Measurements from ENCODE around the gene KRTAP10-6. TPM values are rescaled to one million over a fixed set of nuclear protein-coding genes. Genes with fewer than 3 reads are reported as not detected.
A peak's percentile ranks its signal among the peaks of the same experiment; 100 is the strongest.

Gene KRTAP10-6
- total and polyA plus RNA-seq, 10 donors: not detected

DNA sequence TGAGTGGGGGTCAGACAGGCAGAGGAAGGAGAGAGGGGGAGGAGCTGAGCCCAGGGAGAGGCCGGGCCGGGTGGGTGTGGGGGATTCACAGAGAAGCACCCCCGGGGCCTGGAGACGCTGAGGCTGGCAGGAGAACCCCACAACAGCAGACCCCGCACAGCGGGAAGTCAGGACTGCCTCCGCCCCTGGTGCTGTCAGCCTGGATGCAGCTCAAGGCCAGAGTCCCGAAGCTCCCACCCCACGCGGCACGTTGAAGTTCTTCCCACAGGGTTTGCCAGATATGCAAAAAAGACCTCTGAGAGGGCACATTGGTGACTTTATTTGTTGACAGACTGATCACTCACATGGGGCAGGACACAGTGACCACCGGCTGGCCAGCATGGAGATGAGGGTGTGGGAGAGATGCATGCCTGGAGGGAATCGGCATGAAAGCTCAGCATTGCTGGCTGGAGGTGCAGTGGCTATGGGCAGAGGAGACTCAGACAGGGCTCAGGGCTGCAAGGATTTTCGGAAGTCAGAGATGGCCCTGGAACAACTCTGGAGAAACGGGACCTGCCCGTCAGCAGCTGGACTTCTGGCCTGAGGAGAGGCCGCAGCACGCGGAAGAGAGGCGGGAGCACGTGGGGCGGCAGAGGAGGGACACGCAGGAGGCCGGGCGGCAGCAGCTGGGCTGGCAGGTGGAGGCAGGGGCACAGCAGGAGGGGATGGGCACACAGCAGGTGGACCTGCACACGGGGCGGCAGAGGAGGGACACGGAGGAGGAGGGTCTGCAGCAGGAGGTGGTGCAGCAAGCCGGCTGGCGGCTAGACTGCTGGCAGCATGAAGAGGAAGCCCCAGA, 34.6 kb downstream of the KRTAP10-6 start:
- 55 to 65% (median 62%) methylated on average over 26 to 30 of the region's 30 CpGs for WGBS, 5 donors
- Histone ChIP-seq H3K36me3 (no peaks in the 10 kb centered on the region), H3K27ac (no peak overlapping the region), H3K4me1 (peaks cover 0 to 14% (median 0%) of the 10 kb centered on the region in 6 donors), H3K9me3 (peaks cover 1 to 29% (median 10%) of the 10 kb centered on the region in 8 donors), H3K4me3 (no peak overlapping the region), H3K27me3 (replicated peaks in 1 of 7) (peaks cover 0 to 30% (median 0%) of the 10 kb centered on the region in 7 donors)
- DNase-seq: peak; percentile 65
- TF ChIP-seq POLR2A (IDR thresholded peaks at IDR 0.05) (no peak), POLR2AphosphoS5 (IDR thresholded peaks at IDR 0.05) (no peak)
- TF ChIP-seq, protein P1, sequence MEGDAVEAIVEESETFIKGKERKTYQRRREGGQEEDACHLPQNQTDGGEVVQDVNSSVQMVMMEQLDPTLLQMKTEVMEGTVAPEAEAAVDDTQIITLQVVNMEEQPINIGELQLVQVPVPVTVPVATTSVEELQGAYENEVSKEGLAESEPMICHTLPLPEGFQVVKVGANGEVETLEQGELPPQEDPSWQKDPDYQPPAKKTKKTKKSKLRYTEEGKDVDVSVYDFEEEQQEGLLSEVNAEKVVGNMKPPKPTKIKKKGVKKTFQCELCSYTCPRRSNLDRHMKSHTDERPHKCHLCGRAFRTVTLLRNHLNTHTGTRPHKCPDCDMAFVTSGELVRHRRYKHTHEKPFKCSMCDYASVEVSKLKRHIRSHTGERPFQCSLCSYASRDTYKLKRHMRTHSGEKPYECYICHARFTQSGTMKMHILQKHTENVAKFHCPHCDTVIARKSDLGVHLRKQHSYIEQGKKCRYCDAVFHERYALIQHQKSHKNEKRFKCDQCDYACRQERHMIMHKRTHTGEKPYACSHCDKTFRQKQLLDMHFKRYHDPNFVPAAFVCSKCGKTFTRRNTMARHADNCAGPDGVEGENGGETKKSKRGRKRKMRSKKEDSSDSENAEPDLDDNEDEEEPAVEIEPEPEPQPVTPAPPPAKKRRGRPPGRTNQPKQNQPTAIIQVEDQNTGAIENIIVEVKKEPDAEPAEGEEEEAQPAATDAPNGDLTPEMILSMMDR (IDR thresholded peaks at IDR 0.05 in 8 of 11, conservative IDR thresholded peaks at IDR 0.05 in 3 of 11): no peak
- intact Hi-C loops (cut with DNase I; ENCODE audit: low total_unique reads): no loop called here

DNA sequence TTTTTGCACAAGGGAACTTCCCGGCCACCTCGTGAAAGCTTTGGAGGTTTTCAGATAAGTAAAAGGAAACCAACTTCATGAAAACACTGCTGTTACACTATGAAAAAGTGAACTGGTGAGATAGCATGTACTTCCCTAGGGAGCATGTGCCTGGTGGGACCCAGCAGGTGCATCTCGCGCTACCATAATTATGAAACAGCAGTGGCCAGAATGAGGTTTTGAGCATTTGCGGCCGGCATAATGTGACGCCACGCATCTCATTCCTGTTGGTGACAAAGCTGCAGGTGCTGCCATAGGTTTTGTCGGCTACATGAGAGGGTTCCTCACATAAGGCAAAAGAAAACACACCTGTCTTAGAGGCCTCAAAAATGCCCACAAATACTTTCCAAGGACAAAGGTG, 35.4 kb downstream of the KRTAP10-6 start:
- no peak for DNase-seq
- H3K27ac ChIP-seq: no peak overlapping the region
- no peaks in the 10 kb centered on the region for H3K36me3 ChIP-seq
- H3K4me3 ChIP-seq: no peak overlapping the region
- intact Hi-C loops (cut with DNase I; ENCODE audit: low total_unique reads): no loop called here
- peaks cover 0 to 39% (median 0%) of the 10 kb centered on the region in 7 donors for H3K27me3 ChIP-seq (replicated peaks in 1 of 7)
- H3K4me1 ChIP-seq: peaks cover 0 to 14% (median 0%) of the 10 kb centered on the region in 6 donors
- WGBS, 5 donors: 57 to 66% (median 63%) methylated on average over 9 of the region's 9 CpGs
- TF ChIP-seq, protein P1 (IDR thresholded peaks at IDR 0.05 in 8 of 11, conservative IDR thresholded peaks at IDR 0.05 in 3 of 11): no peak
- no peak for TF ChIP-seq POLR2AphosphoS5 (IDR thresholded peaks at IDR 0.05)
- TF ChIP-seq POLR2A (IDR thresholded peaks at IDR 0.05): no peak
- peaks cover 0 to 20% (median 1%) of the 10 kb centered on the region in 8 donors for H3K9me3 ChIP-seq

DNA sequence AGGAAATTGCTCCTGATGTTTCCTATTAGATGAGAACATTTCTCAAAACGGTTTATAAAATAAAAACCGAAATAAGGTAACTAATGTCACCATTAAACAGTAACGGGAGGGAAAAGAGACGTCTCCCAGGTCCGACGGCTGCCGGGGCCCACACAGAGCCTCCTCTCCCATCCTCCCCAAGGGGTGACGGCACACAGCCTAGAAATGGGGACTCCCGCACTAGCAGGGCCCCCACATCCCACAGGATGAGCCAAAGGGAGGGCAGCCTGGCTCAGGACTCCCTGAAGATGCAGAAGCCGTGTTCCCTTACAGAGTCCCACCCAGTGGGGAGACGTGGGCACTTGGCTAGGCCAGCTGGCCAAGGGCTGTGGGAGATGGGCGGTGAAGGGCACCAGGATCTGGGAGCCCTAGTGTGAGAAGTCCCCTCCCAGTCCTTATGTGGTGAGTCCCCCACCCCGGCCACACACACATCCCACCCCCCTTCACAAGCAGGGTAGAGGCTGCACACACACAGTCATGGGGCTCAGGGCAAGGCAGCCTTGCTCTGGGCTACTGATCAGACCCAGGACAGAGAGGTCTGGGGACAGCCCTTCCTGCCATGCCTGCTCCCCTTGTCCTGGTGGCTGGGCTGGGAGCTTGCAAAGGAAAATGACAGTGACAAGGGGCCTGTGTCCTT, 37.0 kb downstream of the KRTAP10-6 start:
- Histone ChIP-seq H3K27ac (no peak overlapping the region), H3K4me1 (peaks cover 0 to 14% (median 0%) of the 10 kb centered on the region in 6 donors), H3K27me3 (replicated peaks in 1 of 7) (peaks cover 0 to 54% (median 2%) of the 10 kb centered on the region in 7 donors), H3K36me3 (no peaks in the 10 kb centered on the region), H3K4me3 (no peak overlapping the region), H3K9me3 (peaks cover 0 to 17% (median 0%) of the 10 kb centered on the region in 8 donors)
- TF ChIP-seq POLR2AphosphoS5 (IDR thresholded peaks at IDR 0.05) (no peak), POLR2A (IDR thresholded peaks at IDR 0.05) (no peak)
- TF ChIP-seq, protein P1 (IDR thresholded peaks at IDR 0.05 in 8 of 11, conservative IDR thresholded peaks at IDR 0.05 in 3 of 11): no peak
- 80 to 83% (median 81%) methylated on average over 12 to 13 of the region's 13 CpGs for WGBS, 5 donors
- DNase-seq: peak; percentile 63
- intact Hi-C loops (cut with DNase I; ENCODE audit: low total_unique reads): no loop called here

DNA sequence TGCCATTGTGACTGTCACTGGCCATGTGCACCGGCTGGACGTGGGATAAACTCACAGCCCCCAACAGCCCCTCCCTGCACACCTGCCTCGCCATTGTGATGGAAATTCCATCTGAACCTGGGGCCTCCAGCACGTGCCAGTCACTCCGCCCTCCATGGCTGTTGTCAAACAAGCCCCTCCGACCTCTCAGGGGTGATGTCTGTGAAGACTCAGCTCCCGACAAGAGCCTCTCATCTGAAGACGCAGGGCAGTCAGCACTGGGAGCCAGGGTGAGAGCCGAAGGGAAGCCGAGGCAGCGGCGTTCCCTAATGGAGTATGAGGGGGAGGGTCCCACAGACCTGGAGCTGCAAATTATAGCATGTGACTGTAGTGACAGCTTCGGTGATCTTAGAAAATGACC, 39.6 kb downstream of the KRTAP10-6 start:
- intact Hi-C loops (cut with DNase I; ENCODE audit: low total_unique reads): no loop called here
- Histone ChIP-seq H3K4me3 (no peak overlapping the region), H3K9me3 (peaks cover 0 to 10% (median under 1%) of the 10 kb centered on the region in 8 donors), H3K4me1 (peaks cover 0 to 13% (median 2%) of the 10 kb centered on the region in 6 donors), H3K27me3 (replicated peaks in 1 of 7) (peaks cover 0 to 75% (median 6%) of the 10 kb centered on the region in 7 donors), H3K27ac (no peak overlapping the region), H3K36me3 (no peaks in the 10 kb centered on the region)
- WGBS, 5 donors: 75 to 85% (median 83%) methylated on average over 11 to 13 of the region's 13 CpGs
- TF ChIP-seq POLR2A (IDR thresholded peaks at IDR 0.05) (no peak), POLR2AphosphoS5 (IDR thresholded peaks at IDR 0.05) (no peak)
- TF ChIP-seq, protein P1 (IDR thresholded peaks at IDR 0.05 in 8 of 11, conservative IDR thresholded peaks at IDR 0.05 in 3 of 11): no peak
- no peak for DNase-seq
